LNCaP clone FGC (cell line): Measurements from ENCODE around the gene TRAM2.

Experiments used
- DNase-seq: peaks from one replicate; pipeline ENCODE4 v3.0.0-alpha.2; 2011; ENCODE audit warnings: low read depth
- H3K4me3 ChIP-seq: 2 replicates; pipeline ENCODE4 v1.5.1; 2011; ENCODE audit warnings: mild to moderate bottlenecking, low read depth, low read length, control low read depth
- TF ChIP-seq, protein P1 (sequence below): IDR thresholded peaks from 2 replicates; pipeline ENCODE4 v1.5.1; 2012; ENCODE audit warnings: mild to moderate bottlenecking; ENCODE audit not compliant: control insufficient read depth, insufficient read depth; ENCODE audit errors: extremely low read depth

TRAM2 gene

GRCh38 chr6:52518279-52518945 lies 58.4 kb downstream of the TRAM2 start:
- TF ChIP-seq, protein P1, sequence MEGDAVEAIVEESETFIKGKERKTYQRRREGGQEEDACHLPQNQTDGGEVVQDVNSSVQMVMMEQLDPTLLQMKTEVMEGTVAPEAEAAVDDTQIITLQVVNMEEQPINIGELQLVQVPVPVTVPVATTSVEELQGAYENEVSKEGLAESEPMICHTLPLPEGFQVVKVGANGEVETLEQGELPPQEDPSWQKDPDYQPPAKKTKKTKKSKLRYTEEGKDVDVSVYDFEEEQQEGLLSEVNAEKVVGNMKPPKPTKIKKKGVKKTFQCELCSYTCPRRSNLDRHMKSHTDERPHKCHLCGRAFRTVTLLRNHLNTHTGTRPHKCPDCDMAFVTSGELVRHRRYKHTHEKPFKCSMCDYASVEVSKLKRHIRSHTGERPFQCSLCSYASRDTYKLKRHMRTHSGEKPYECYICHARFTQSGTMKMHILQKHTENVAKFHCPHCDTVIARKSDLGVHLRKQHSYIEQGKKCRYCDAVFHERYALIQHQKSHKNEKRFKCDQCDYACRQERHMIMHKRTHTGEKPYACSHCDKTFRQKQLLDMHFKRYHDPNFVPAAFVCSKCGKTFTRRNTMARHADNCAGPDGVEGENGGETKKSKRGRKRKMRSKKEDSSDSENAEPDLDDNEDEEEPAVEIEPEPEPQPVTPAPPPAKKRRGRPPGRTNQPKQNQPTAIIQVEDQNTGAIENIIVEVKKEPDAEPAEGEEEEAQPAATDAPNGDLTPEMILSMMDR: no peak
- no peak overlapping the region for H3K4me3 ChIP-seq
- DNase-seq: no peak

DNA sequence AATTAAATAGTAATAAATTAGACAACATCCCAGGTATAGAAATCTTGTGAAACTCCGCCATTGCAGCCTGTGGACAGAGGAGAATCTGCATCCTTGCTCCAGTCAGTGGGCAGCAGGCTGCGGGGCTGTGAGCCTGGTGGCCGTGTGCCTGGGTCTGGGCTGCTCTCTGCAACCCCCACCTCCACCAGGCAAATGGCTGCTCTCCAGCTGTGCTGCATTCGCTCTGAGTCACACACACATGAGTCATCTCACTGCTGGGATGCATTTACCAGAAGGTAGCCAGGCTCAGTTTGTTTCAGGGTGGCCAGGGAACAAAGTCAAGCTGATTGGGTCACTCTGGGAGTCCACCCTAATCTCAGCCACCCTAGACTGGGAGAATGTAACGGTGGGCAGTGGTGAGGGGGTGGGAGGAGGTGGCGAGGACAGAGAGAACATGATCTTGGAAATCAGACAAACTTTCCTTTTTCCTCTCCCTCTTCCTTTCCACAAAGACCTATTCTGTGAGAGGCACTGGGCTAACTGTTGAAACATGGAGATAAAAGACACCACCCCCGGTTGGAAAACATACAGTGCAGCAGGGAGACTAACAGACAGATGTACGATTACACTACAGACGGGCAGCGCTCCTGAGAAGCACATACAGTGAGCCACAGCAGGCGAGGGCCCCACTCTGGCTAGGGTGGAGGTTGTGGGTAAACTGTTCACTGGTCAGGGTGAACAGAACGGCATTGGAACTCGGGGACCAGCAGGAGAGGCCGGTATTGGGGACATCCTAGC lies 59.2 kb downstream of the TRAM2 start:
- no peak for DNase-seq
- TF ChIP-seq, protein P1: no peak
- H3K4me3 ChIP-seq: no peak overlapping the region

GRCh38 chr6:52516943-52517342 lies 59.9 kb downstream of the TRAM2 start:
- TF ChIP-seq, protein P1: no peak
- H3K4me3 ChIP-seq: no peak overlapping the region
- DNase-seq: no peak

- TF ChIP-seq, protein P1: no peak
- no peak overlapping the region for H3K4me3 ChIP-seq
- DNase-seq: no peak
Measured at GRCh38 chr6:52516269-52516668, 60.6 kb downstream of the TRAM2 start.

- H3K4me3 ChIP-seq: no peak overlapping the region
- DNase-seq: no peak
- TF ChIP-seq, protein P1: no peak
Measured at GRCh38 chr6:52515219-52515960, 61.5 kb downstream of the TRAM2 start.

- TF ChIP-seq, protein P1: no peak
- no peak for DNase-seq
- no peak overlapping the region for H3K4me3 ChIP-seq
Measured at GRCh38 chr6:52514514-52514913, 62.3 kb downstream of the TRAM2 start.
